ENCODE measurements around the gene TAL1. TPM values are rescaled to one million over a fixed set of nuclear protein-coding genes. Genes with fewer than 3 reads are reported as not detected.

Gene TAL1
- total RNA-seq, result under 0.01 TPM in 2 replicates

DNA sequence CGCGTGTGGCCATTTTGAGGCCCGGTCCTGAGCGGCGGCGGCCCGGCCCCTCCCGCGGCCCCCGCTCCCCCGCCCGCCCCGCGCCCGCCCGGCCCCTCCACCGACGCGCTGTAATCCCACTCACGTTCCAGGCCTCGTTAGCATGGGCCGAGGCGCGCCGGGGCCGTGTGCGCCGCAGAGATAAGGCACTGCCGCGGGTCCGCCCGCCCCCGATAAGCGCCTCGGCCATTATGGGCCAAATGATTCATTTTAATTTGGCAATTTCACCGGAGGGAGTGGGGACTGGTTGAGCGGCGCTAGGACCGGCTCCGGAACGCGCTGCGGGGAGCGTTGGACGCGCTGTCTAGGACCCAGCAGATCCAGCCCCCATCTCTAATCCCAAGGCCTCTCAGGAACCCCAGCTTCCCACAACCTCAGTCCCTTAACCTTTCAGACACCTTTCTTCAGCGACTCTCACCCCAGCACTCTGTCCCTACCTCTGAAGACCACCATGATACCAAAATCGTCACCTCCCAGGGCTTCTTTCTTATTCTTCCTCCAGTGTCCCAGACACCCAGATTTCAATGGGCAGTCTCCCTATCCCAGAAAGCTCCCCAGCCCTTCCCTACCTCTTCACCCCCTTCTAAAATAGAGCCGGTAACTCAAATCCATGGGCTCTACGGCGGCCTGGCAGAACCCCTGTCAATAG lies at the start of gene TAL1:
TSS of gene TAL1 (minus strand) at position 39 of the 688 bp plus-strand sequence. CDS start 6,337 bp downstream, outside the sequence.

DNA sequence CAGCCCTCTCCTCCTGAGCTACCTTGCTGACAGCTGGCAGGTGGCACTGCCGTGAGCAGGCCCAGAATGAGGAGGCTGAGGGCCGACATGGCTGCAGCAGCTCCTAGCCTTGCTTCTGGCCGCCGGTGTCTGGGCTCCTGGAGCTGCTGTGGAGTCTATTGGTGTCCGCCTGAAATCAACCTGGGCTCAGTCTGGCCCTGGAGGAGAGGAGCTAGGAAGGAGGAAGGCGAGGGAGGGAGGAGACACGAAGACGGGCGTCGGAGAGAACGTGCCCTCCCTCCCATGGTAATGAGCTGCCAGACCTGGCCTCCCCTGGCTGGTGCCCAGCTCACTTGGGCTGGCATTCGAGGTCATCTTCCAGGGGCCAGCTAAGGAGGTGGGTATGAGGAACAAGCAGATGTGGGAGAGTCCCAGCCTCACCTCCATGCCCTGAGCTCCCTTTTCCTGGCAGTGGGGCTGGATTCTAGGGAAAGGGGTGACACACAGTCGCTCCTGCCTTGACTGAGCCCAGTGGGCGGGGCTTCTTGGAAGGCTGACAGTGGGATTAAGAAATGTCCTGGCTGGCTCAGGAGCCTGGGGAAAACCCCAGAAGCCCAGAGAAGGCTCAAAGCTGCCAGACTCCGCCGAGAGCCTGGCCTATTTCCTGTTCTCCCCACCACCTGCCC lies 42.0 kb downstream of the TAL1 start, which contains the start of gene PDZK1IP1:
TSS of gene PDZK1IP1 (minus strand) at position 193 of the 665 bp plus-strand sequence. CDS start at position 89, 104 bp downstream.

Other genes with a start within 250 kb of the TAL1 start
- gene CYP4X1, start 208.6 kb downstream of the TAL1 start, total RNA-seq, result 0.15 and 0.17 TPM in 2 replicates
- not detected in 2 replicates for gene CYP4Z1, start 165.0 kb downstream of the TAL1 start, total RNA-seq
- not detected in 2 replicates for gene CYP4A22, start 94.8 kb downstream of the TAL1 start, total RNA-seq
- 0.50 TPM in 1 of 2 replicates, not detected in the other for gene PDZK1IP1, start 42.2 kb downstream of the TAL1 start, total RNA-seq
- gene STIL, start 81.9 kb upstream of the TAL1 start, total RNA-seq, result 2.6 and 11.2 TPM in 2 replicates
- 79.6 and 132 TPM in 2 replicates for gene CMPK1, start 101.6 kb upstream of the TAL1 start, total RNA-seq
- gene FOXE3, start 184.1 kb upstream of the TAL1 start, total RNA-seq, result not detected in 2 replicates
- gene FOXD2, start 205.8 kb upstream of the TAL1 start, total RNA-seq, result 0.29 and 0.66 TPM in 2 replicates

All from smooth muscle cell of trachea (primary cell).